Activated CD4-positive, alpha-beta T cell treated with anti-CD3 and anti-CD28 coated beads, Interleukin-2, amount 50 U/mL, for 16 hours (primary cell): ENCODE measurements around the gene CBX1.
"Not testable (repeated sequence)": the region's sequence is repeated elsewhere in the genome, so short reads cannot be mapped to it uniquely, and the experiment has no call there.

Experiments used
- DNase-seq: peaks from one replicate; pipeline ENCODE4 v3.0.0-alpha.2; 2020

Gene CBX1

GRCh38 chr17:48048384-48049126 is 52.7 kb downstream of the CBX1 start:
- peak; percentile 70 for DNase-seq

GRCh38 chr17:48047741-48048383 is 53.4 kb downstream of the CBX1 start, which contains the start of gene NFE2L1:
Gene NFE2L1 (plus strand): TSS chr17:48048359. CDS start chr17:48051119, 2,760 bp downstream.
- peak; percentile 100 for DNase-seq

- DNase-seq, result no peak
These were observed 54.1 kb downstream of the CBX1 start for GRCh38 chr17:48047113-48047740.

GRCh38 chr17:48046296-48046695 is 55.0 kb downstream of the CBX1 start:
- no peak for DNase-seq

GRCh38 chr17:48045316-48046001 is 55.8 kb downstream of the CBX1 start:
- DNase-seq, result no peak

GRCh38 chr17:48044851-48045250 is 56.4 kb downstream of the CBX1 start:
- DNase-seq, result no peak

GRCh38 chr17:48043176-48043575 is 58.1 kb downstream of the CBX1 start:
- DNase-seq, result no peak

GRCh38 chr17:48038687-48039086 is 62.6 kb downstream of the CBX1 start:
- no peak for DNase-seq

GRCh38 chr17:48037838-48038323 is 63.4 kb downstream of the CBX1 start:
- DNase-seq, result no peak

- DNase-seq, result peak; percentile 57
These were observed 64.0 kb downstream of the CBX1 start, which contains the start of gene COPZ2 for GRCh38 chr17:48037036-48037837. Gene COPZ2 (minus strand): TSS chr17:48037797. CDS start chr17:48037777, 20 bp downstream.

GRCh38 chr17:48036693-48037035 is 64.6 kb downstream of the CBX1 start:
- no peak for DNase-seq

GRCh38 chr17:48034734-48035133 is 66.5 kb downstream of the CBX1 start:
- not testable (repeated sequence) for DNase-seq

- no peak for DNase-seq
These were observed 69.3 kb downstream of the CBX1 start for GRCh38 chr17:48031966-48032365.

GRCh38 chr17:48030531-48030930 is 70.7 kb downstream of the CBX1 start:
- no peak for DNase-seq

- DNase-seq, result no peak
These were observed 72.5 kb downstream of the CBX1 start for GRCh38 chr17:48028736-48029135.

GRCh38 chr17:48027322-48027981 is 73.8 kb downstream of the CBX1 start:
- DNase-seq, result no peak

- peak; percentile 77 for DNase-seq
These were observed 74.6 kb downstream of the CBX1 start for GRCh38 chr17:48026502-48027321.

GRCh38 chr17:48025904-48026501 is 75.3 kb downstream of the CBX1 start:
- DNase-seq, result no peak

- DNase-seq, result peak; percentile 98
These were observed 76.0 kb downstream of the CBX1 start for GRCh38 chr17:48025040-48025903.
